SK-N-SH treated with all-trans-retinoic acid at 6 μM for 48 hours (cell line): Measurements from ENCODE around the gene ZNF554.

Source experiments
- CSRNP3 ChIP-seq: fragments of 250-450 bp; sonication (Bioruptor Pico); IDR thresholded peaks from 2 replicates; pipeline ENCODE4 v1.5.1; 2021; ENCODE audit warnings: mild to moderate bottlenecking, moderate library complexity
- GLIS3 ChIP-seq: fragments of 250-450 bp; sonication (Bioruptor Pico); IDR thresholded peaks from 2 replicates; pipeline ENCODE4 v1.5.0; 2020; ENCODE audit warnings: mild to moderate bottlenecking, moderate library complexity
- ISL1 ChIP-seq: fragments of 250-450 bp; sonication (Bioruptor Pico); IDR thresholded peaks from 2 replicates; pipeline ENCODE4 v2.1.2; 2022; ENCODE audit warnings: mild to moderate bottlenecking, moderate library complexity
- OSR1 ChIP-seq: fragments of 250-450 bp; sonication (Bioruptor Pico); IDR thresholded peaks from 2 replicates; pipeline ENCODE4 v1.8.0; 2022; ENCODE audit warnings: moderate library complexity, mild to moderate bottlenecking, inconsistent platforms
- POU6F1 ChIP-seq: fragments of 250-450 bp; sonication (Bioruptor Pico); IDR thresholded peaks from 2 replicates; pipeline ENCODE4 v1.8.0; 2021; ENCODE audit warnings: low read depth, mild to moderate bottlenecking, moderate library complexity, borderline replicate concordance
- ZFP3 ChIP-seq: fragments of 250-450 bp; sonication (Bioruptor Pico); IDR thresholded peaks from 2 replicates; pipeline ENCODE4 v1.5.0; 2020; ENCODE audit warnings: mild to moderate bottlenecking, moderate library complexity
- ZNF70 ChIP-seq: fragments of 450-650 bp; formaldehyde crosslinking; IDR thresholded peaks from 2 replicates; pipeline ENCODE4 v1.5.0; 2020; ENCODE audit warnings: mild to moderate bottlenecking, moderate library complexity

GRCh38 chr19:2820112-2820702 is 539 bp downstream of the ZNF554 start:
- TF ChIP-seq CSRNP3 (CRISPR knock-in tag) = no peak
- TF ChIP-seq ZFP3 = no peak
- TF ChIP-seq ISL1 = no peak
- no peak for TF ChIP-seq ZNF70 (CRISPR knock-in tag)
- no peak for TF ChIP-seq OSR1 (CRISPR knock-in tag)
- no peak for TF ChIP-seq GLIS3
- no peak for TF ChIP-seq POU6F1 (CRISPR knock-in tag)
